Testis (tissue), 3 donors: ENCODE measurements around the gene CAMTA1. TPM values are rescaled to one million over a fixed set of nuclear protein-coding genes. Genes with fewer than 3 reads are reported as not detected.

Experiments
- DNase-seq: peaks from one replicate; pipeline ENCODE4 v3.0.0-alpha.2; 2019
- H3K27ac ChIP-seq, 2 donors: fragments of 200-600 bp; sonication (generic); one replicate each; pipeline ENCODE4 v1.5.1; 2019
- H3K27me3 ChIP-seq: fragments of 200-600 bp; sonication (generic); one replicate; pipeline ENCODE4 v1.5.1; 2019
- H3K36me3 ChIP-seq: fragments of 200-600 bp; sonication (generic); one replicate; pipeline ENCODE4 v1.5.1; 2017; ENCODE audit warnings: low read depth; ENCODE audit errors: missing control alignments
- H3K4me1 ChIP-seq: fragments of 200-600 bp; sonication (generic); one replicate; pipeline ENCODE4 v1.5.1; 2019
- H3K4me3 ChIP-seq, 2 donors: fragments of 200-600 bp; sonication (generic); one replicate each; pipeline ENCODE4 v1.5.1; 2017 to 2019
- H3K9me3 ChIP-seq: fragments of 200-600 bp; sonication (generic); one replicate; pipeline ENCODE4 v1.5.1; 2017
- CTCF ChIP-seq, 3 experiments: fragments of 450-650 bp in 2 of 3; fragments of 200-600 bp in 1 of 3; sonication (generic) in 1 of 3; IDR thresholded peaks; one replicate each; pipeline ENCODE4 v1.5.1; 2016 to 2019; ENCODE audit warnings: antibody characterized with exemption in 3 of 3, mild to moderate bottlenecking in 2 of 3, moderate library complexity in 1 of 3
- POLR2A ChIP-seq: fragments of 450-650 bp; IDR thresholded peaks from one replicate; pipeline ENCODE4 v1.6.1; 2017; ENCODE audit warnings: antibody characterized with exemption, mild to moderate bottlenecking, moderate library complexity
- WGBS, 2 donors: methylation state at CpG; one replicate each; pipeline ENCODE4 v1.1.5; 2018; 5-methylcytosine and 5-hydroxymethylcytosine counted together
- intact Hi-C: fragments of 100-400 bp; cut with DNase I; formaldehyde crosslinking; loops from one replicate; pipeline ENCODE4 v1.15.1; 2023; ENCODE audit warnings: low total_unique reads
- polyA plus RNA-seq: library from polyadenylated mRNA; stranded (reverse); fragments of 350-450 nt; fragmentation: Illumina TruSeq; extraction: RNeasy Lipid Tissue Mini Kit (QIAGEN cat#74804); gene quantifications from one replicate; pipeline ENCODE4 v1.2.3, GENCODE V29; 2014; ENCODE audit warnings: low read depth, low replicate concordance; ENCODE audit not compliant: insufficient read depth
- total RNA-seq, 2 donors: library from RNA; depleted of rRNA; stranded (reverse); fragments of >200 nt; gene quantifications; one replicate each; pipeline ENCODE4 v1.2.3, GENCODE V29; 2016

Gene CAMTA1
- total and polyA plus RNA-seq, 3 donors from 2014 or later, result 116 to 158 (median 119) TPM

- Histone ChIP-seq H3K36me3 (no peaks in the 10 kb centered on the region), H3K9me3 (no peaks in the 10 kb centered on the region), H3K27ac (no peak overlapping the region), H3K4me1 (peaks cover 12% of the 10 kb centered on the region), H3K27me3 (no peaks in the 10 kb centered on the region), H3K4me3 (no peak overlapping the region)
- intact Hi-C loops, result no loop called here
- no peak for DNase-seq
- TF ChIP-seq CTCF (IDR thresholded peaks at IDR 0.05) (no peak), POLR2A (no peak)
- 82 to 83% methylated on average over 10 of the region's 10 CpGs for WGBS, 2 donors
Observed at GRCh38 chr1:7506454-7507284, 721.4 kb downstream of the CAMTA1 start.

GRCh38 chr1:7507285-7508019 is 722.2 kb downstream of the CAMTA1 start:
- 90 to 91% methylated on average over 20 to 21 of the region's 21 CpGs for WGBS, 2 donors
- H3K9me3 ChIP-seq, result no peaks in the 10 kb centered on the region

DNA sequence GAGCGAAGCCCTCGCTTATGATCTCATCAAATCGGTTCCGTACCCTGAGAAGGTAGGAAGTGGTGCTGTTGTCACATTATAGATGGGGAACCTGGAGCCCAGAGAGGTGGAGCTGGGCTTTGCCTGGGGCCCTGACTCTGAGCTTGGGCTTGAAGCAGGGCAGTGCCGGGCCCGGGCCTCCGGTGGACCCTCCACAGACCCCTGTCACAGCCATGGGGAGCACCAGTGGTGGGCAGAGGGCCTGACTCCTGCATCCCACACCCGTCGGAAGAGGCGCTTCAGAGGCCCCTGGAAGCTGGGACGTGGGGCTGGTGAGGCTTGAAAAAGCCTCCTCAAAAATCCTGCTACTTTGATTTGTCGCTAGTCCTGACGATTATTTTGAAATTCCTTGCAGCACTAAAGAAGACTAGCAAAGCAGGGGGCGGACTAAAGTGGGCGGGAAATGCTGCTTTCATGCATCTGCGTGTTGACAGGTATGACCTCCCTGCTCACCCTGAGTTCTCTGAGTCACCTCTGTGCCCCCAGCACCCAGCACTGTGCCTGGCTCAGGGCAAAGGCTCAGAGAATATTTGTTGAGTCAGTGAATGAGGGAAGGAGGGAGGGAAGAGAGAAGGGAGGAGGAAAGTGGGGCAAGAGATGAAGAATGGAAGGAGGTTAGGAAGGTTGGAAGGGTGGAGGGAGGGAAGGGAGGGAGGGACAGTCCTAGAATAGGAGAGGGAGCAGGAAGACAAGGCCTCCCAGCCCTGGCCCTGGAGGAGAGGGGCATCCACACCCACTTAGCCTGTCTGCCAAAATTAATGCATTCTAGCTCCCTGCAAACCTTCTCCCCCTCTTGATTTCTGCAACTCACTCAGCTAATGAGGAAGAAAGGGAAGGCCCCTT is 723.0 kb downstream of the CAMTA1 start:
- 87 to 93% methylated on average over 14 to 16 of the region's 16 CpGs for WGBS, 2 donors
- no peak for DNase-seq
- Histone ChIP-seq H3K4me1 (no peaks in the 10 kb centered on the region), H3K27me3 (no peaks in the 10 kb centered on the region), H3K9me3 (no peaks in the 10 kb centered on the region), H3K27ac (no peak overlapping the region), H3K36me3 (no peaks in the 10 kb centered on the region), H3K4me3 (no peak overlapping the region)
- no peak for TF ChIP-seq CTCF (IDR thresholded peaks at IDR 0.05)
- TF ChIP-seq POLR2A, result no peak
- intact Hi-C loops, result no loop called here

More at GRCh38 chr1:7507285-7508019, 722.2 kb downstream of the CAMTA1 start:
- TF ChIP-seq CTCF (IDR thresholded peaks at IDR 0.05), result no peak
- no peak for TF ChIP-seq POLR2A
- Histone ChIP-seq H3K27me3 (no peaks in the 10 kb centered on the region), H3K36me3 (no peaks in the 10 kb centered on the region), H3K27ac (no peak overlapping the region), H3K4me1 (peaks cover 4% of the 10 kb centered on the region), H3K4me3 (no peak overlapping the region)
- no peak for DNase-seq
- intact Hi-C loops, result no loop called here

DNA sequence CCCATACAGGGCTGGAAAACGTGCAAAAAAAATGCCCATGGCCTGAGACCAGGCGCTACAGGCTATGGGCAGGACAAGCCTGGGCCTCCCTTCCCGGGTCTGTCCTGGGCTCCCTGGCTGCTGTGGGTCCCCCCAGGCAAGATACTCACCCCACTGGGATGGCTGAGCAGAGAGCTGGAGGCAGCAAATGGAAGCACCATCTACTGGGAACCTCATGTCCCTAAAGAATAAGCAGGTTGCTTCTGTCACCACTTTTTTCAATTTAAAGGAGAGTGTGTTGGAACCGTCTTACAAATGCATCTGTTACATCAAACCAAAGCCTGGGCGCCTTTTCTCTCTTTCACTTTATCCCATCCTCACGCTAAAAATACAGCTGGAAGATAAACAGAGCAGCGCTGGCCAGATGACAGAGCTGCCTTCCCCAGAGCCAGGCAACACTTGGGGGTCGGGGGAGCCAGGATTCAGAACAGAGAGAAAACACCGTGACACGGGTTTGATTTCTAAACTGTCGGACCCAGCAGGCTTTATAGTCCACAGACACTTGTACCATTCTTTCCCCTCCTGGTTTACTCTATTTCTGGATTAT is 723.8 kb downstream of the CAMTA1 start:
- H3K27ac ChIP-seq, result no peak overlapping the region
- intact Hi-C loops, result no loop called here

More for the DNA sequence above, 723.8 kb downstream of the CAMTA1 start:
- Histone ChIP-seq H3K9me3 (no peaks in the 10 kb centered on the region), H3K4me3 (no peak overlapping the region), H3K27me3 (no peaks in the 10 kb centered on the region), H3K36me3 (no peaks in the 10 kb centered on the region), H3K4me1 (no peaks in the 10 kb centered on the region)
- DNase-seq, result no peak
- 56 to 65% methylated on average over 10 to 11 of the region's 11 CpGs for WGBS, 2 donors
- TF ChIP-seq POLR2A (no peak), CTCF (IDR thresholded peaks at IDR 0.05) (no peak)
